ENCODE results near the gene ALCAM. TPM values are rescaled to one million over a fixed set of nuclear protein-coding genes. Genes with fewer than 3 reads are reported as not detected.

Gene ALCAM
- total and polyA plus RNA-seq, 2 of the 8 experiments (the other 6 are each of a cell fraction or from before 2014, with no cell fraction given), result 10.8 to 33.0 TPM

DNA sequence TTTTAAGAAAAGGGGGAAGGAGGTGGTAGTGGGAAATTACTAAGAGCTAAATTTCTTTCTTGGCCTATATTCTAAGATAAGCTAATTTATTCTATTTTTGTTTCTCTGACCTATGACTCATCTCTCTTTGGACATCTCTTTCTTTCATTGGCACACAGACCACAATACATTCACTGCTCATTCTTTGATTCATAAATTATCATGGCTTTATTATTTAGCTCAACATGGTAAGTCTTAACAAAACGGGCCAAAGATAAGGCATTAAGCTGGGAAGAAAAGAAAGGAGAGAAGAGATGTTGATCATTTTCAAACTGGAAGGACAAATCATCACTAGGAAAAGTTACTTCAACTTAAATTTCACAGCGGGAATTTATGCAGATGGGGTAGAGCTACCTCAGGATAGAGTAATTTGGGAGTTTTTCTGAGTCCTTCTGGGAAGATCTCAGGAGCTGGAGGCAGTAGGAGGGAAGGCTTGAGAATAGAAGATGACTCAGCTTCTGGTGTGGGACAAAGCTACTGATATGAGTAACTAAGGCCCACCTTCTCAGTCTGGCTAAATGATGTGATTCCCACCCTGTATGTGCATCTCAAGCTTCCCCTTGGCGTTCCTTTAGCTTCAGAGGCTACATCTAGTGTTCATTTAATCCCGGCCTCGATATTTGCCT lies 7.5 kb upstream of the ALCAM start:
- Histone ChIP-seq H3K27me3 (replicated peaks in 1 of 4; ENCODE audit: control insufficient read depth in 3 of 4, extremely low read depth in 1 of 4, insufficient read depth in 3 of 4, low read length in 3 of 4) (no peaks in the 10 kb centered on the region), H3K9ac (replicated peaks in 1 of 4; ENCODE audit: extremely low read depth in 1 of 4, low read depth in 3 of 4, low read length in 3 of 4) (no peak overlapping the region), H3K79me2 (ENCODE audit: control insufficient read depth in 1 of 2, insufficient read depth in 2 of 2, low read length in 2 of 2) (no peaks in the 10 kb centered on the region), H4K8ac (ENCODE audit: extremely low read depth, insufficient read depth, low read length) (no peak overlapping the region), H2BK20ac (ENCODE audit: low read length) (no peak overlapping the region), H2BK5ac (ENCODE audit: low read depth, low read length) (no peak overlapping the region), H4K20me1 (replicated peaks in 1 of 2; ENCODE audit: control insufficient read depth in 1 of 2, insufficient read depth in 2 of 2, low read length in 2 of 2) (no peaks in the 10 kb centered on the region), H3K4me2 (ENCODE audit: insufficient read depth in 1 of 2, low read depth in 2 of 2, low read length in 2 of 2) (no peak overlapping the region), H3K36me3 (ENCODE audit: control insufficient read depth in 2 of 4, insufficient read depth in 4 of 4, low read length in 3 of 4) (no peaks in the 10 kb centered on the region), H2BK15ac (ENCODE audit: low read length) (no peak overlapping the region; the same call in 1 of the 2 replicates), H3K23ac (ENCODE audit: insufficient read length) (no peak overlapping the region), H3K79me1 (ENCODE audit: low read depth, low read length) (no peaks in the 10 kb centered on the region), H2BK120ac (replicated peaks; ENCODE audit: low read depth, low read length) (no peak overlapping the region), H3K4me1 (replicated peaks in 1 of 4; ENCODE audit: control insufficient read depth in 3 of 4, insufficient read depth in 4 of 4, low read length in 3 of 4) (no peaks in the 10 kb centered on the region), H3K9me3 (ENCODE audit: insufficient read depth in 2 of 2, low read depth in 1 of 2, low read length in 1 of 2) (no peaks in the 10 kb centered on the region), H3K4me3 (ENCODE audit: extremely low read depth in 1 of 4, insufficient read depth in 2 of 4, low read depth in 3 of 4, low read length in 4 of 4) (no peak overlapping the region), H4K5ac (ENCODE audit: insufficient read length, low read depth, low read length) (no peak overlapping the region), H3K56ac (replicated peaks; ENCODE audit: insufficient read length, low read depth, low read length) (no peak overlapping the region), H3K4ac (replicated peaks; ENCODE audit: insufficient read length, low read depth, low read length) (no peak overlapping the region), H4K91ac (replicated peaks; ENCODE audit: insufficient read length, low read length) (no peak overlapping the region), H3K18ac (ENCODE audit: extremely low read depth, low read length) (no peak overlapping the region), H2AK5ac (ENCODE audit: low read depth, low read length) (no peak overlapping the region), H3K27ac (ENCODE audit: low read depth, low read length) (no peak overlapping the region), H3K23me2 (ENCODE audit: low read depth, low read length) (no peaks in the 10 kb centered on the region), H2AFZ (ENCODE audit: low read length) (no peak overlapping the region), H2BK12ac (ENCODE audit: low read depth, low read length) (no peak overlapping the region), H3K14ac (ENCODE audit: insufficient read length) (no peak overlapping the region)
- no peak for TF ChIP-seq SRF (IDR thresholded peaks at IDR 0.05; ENCODE audit: low read depth, low read length)
- no peak for TF ChIP-seq HDAC6 (IDR thresholded peaks at IDR 0.05; ENCODE audit: low read depth, low read length)
- no peak for TF ChIP-seq JUND (IDR thresholded peaks at IDR 0.05; ENCODE audit: low read length)
- no peak for TF ChIP-seq CHD2 (IDR thresholded peaks at IDR 0.05; ENCODE audit: low read length)
- DNase-seq (ENCODE audit: low read depth in 1 of 2, low spot score in 2 of 2) (no peak), FAIRE-seq (no peak)
- ChIA-PET CTCF (ENCODE audit: partially characterized antibody) (interaction anchor here (0.7 kb wide), 1 partner anchor 895 kb away, joined by 6 read pairs; no protein-coding TSS in a partner anchor), POLR2A (ENCODE audit: partially characterized antibody) (interaction anchor here (0.7 kb wide), 1 partner anchor 681 kb away, joined by 3 read pairs; no protein-coding TSS in a partner anchor)
- WGBS, 2 experiments (ENCODE audit: extremely low coverage in 1 of 2, insufficient coverage in 1 of 2, insufficient read length in 1 of 2, insufficient replicate concordance in 2 of 2, low coverage in 1 of 2, low lambda C conversion rate in 2 of 2, missing lambda C conversion rate in 1 of 2), result 97% methylated on average over 5 of the region's 5 CpGs; no CpG with 5 or more reads in 1 of the 2 experiments

All from H1 (cell line).